Measurements from ENCODE around the gene SHTN1. TPM values are rescaled to one million over a fixed set of nuclear protein-coding genes. Genes with fewer than 3 reads are reported as not detected.

SHTN1 gene
- total and polyA plus RNA-seq, 2 donors (not counting 1 experiment from before 2014, with no cell fraction given): 0.06 to 0.34 TPM

GRCh38 chr10:117053482-117053881, 48.5 kb upstream of the SHTN1 start:
- no peak overlapping the region for H3K4me2 ChIP-seq (replicated peaks; ENCODE audit: low read depth, low read length, poor library complexity, severe bottlenecking)
- intact Hi-C loops (cut with micrococcal nuclease): no loop called here
- no peak overlapping the region for H3K4me3 Mint-ChIP-seq
- H3K4me1 Mint-ChIP-seq: no peaks in the 10 kb centered on the region
- DNase-seq: no peak
- H2AFZ ChIP-seq (ENCODE audit: insufficient read depth, low read depth, low read length, poor library complexity, severe bottlenecking): no peak overlapping the region
- no peak overlapping the region for H3K9ac ChIP-seq (ENCODE audit: low read length)
- no CpG with 5 or more reads among the region's 1 CpG for WGBS (ENCODE audit: insufficient coverage)
- H3K9me3 ChIP-seq (ENCODE audit: control extremely low read depth in 1 of 3, control insufficient read depth in 2 of 3, insufficient read depth in 1 of 3, low read length in 2 of 3): no peaks in the 10 kb centered on the region
- H3K4me1 ChIP-seq (ENCODE audit: control insufficient read depth in 2 of 2, insufficient read depth in 2 of 2, low read length in 2 of 2): no peaks in the 10 kb centered on the region
- no peaks in the 10 kb centered on the region for H3K79me2 ChIP-seq (ENCODE audit: control insufficient read depth, insufficient read depth, low read length)
- H3K27me3 Mint-ChIP-seq: peaks cover 3% of the 10 kb centered on the region
- H3K4me3 ChIP-seq (ENCODE audit: control extremely low read depth in 1 of 5, extremely low read depth in 1 of 5, insufficient read depth in 1 of 5, low read depth in 2 of 5, low read length in 4 of 5): no peak overlapping the region
- TF ChIP-seq EZH2 (IDR thresholded peaks at IDR 0.05; ENCODE audit: borderline replicate concordance, insufficient read depth, low read depth, low read length, poor library complexity, severe bottlenecking): no peak
- TF ChIP-seq, protein P1, sequence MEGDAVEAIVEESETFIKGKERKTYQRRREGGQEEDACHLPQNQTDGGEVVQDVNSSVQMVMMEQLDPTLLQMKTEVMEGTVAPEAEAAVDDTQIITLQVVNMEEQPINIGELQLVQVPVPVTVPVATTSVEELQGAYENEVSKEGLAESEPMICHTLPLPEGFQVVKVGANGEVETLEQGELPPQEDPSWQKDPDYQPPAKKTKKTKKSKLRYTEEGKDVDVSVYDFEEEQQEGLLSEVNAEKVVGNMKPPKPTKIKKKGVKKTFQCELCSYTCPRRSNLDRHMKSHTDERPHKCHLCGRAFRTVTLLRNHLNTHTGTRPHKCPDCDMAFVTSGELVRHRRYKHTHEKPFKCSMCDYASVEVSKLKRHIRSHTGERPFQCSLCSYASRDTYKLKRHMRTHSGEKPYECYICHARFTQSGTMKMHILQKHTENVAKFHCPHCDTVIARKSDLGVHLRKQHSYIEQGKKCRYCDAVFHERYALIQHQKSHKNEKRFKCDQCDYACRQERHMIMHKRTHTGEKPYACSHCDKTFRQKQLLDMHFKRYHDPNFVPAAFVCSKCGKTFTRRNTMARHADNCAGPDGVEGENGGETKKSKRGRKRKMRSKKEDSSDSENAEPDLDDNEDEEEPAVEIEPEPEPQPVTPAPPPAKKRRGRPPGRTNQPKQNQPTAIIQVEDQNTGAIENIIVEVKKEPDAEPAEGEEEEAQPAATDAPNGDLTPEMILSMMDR (IDR thresholded peaks at IDR 0.05): no peak
- no peak overlapping the region for H3K27ac Mint-ChIP-seq
- H3K36me3 ChIP-seq (replicated peaks in 1 of 2; ENCODE audit: control extremely low read depth in 1 of 2, control insufficient read depth in 1 of 2, extremely low read depth in 1 of 2, insufficient read depth in 2 of 2, low read length in 1 of 2): no peaks in the 10 kb centered on the region
- no peaks in the 10 kb centered on the region for H4K20me1 ChIP-seq (ENCODE audit: control insufficient read depth, insufficient read depth, low read length, poor library complexity, severe bottlenecking)
- peaks cover 3% of the 10 kb centered on the region for H3K9me3 Mint-ChIP-seq (ENCODE audit: insufficient read depth)
- ChIA-PET POLR2A (no interaction called here), CTCF (no interaction called here)
- H3K27ac ChIP-seq (ENCODE audit: low read length in 2 of 2): no peak overlapping the region
- no peaks in the 10 kb centered on the region for H3K27me3 ChIP-seq (replicated peaks in 1 of 4; ENCODE audit: control extremely low read depth in 1 of 4, control insufficient read depth in 3 of 4, insufficient read depth in 4 of 4, low read length in 3 of 4)
- ATAC-seq (ENCODE audit: low read depth): no peak

DNA sequence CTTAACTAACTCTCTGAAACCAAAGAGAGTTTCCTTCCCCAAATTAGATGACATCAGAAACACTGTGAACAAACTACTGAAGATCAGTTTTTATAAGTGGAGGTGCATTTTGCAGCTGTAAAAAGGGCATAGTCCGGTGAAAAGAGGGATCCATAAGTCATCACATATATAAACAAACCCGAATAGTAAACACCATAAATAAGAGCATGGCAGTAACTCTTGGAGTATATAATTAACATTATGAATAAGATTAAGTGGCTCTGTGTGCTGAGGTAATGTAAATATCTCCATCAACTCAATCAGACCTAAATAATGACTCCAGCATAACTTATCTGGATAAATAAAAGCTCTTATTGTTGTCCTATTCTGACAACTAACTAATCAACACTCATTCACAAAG, 43.0 kb upstream of the SHTN1 start:
- WGBS (ENCODE audit: insufficient coverage): no CpG with 5 or more reads among the region's 2 CpGs
- peaks cover 3% of the 10 kb centered on the region for H3K27me3 Mint-ChIP-seq
- H3K4me3 Mint-ChIP-seq: no peak overlapping the region
- Histone ChIP-seq H4K20me1 (ENCODE audit: control insufficient read depth, insufficient read depth, low read length, poor library complexity, severe bottlenecking) (no peaks in the 10 kb centered on the region), H3K4me2 (replicated peaks; ENCODE audit: low read depth, low read length, poor library complexity, severe bottlenecking) (no peak overlapping the region), H3K9ac (ENCODE audit: low read length) (no peak overlapping the region), H3K27ac (ENCODE audit: low read length in 2 of 2) (no peak overlapping the region), H3K4me1 (ENCODE audit: control insufficient read depth in 2 of 2, insufficient read depth in 2 of 2, low read length in 2 of 2) (no peaks in the 10 kb centered on the region), H3K79me2 (ENCODE audit: control insufficient read depth, insufficient read depth, low read length) (no peaks in the 10 kb centered on the region), H2AFZ (ENCODE audit: insufficient read depth, low read depth, low read length, poor library complexity, severe bottlenecking) (no peak overlapping the region), H3K27me3 (replicated peaks in 1 of 4; ENCODE audit: control extremely low read depth in 1 of 4, control insufficient read depth in 3 of 4, insufficient read depth in 4 of 4, low read length in 3 of 4) (no peaks in the 10 kb centered on the region), H3K4me3 (ENCODE audit: control extremely low read depth in 1 of 5, extremely low read depth in 1 of 5, insufficient read depth in 1 of 5, low read depth in 2 of 5, low read length in 4 of 5) (no peak overlapping the region), H3K9me3 (ENCODE audit: control extremely low read depth in 1 of 3, control insufficient read depth in 2 of 3, insufficient read depth in 1 of 3, low read length in 2 of 3) (peaks cover 0 to 6% (median 2%) of the 10 kb centered on the region in 3 donors), H3K36me3 (replicated peaks in 1 of 2; ENCODE audit: control extremely low read depth in 1 of 2, control insufficient read depth in 1 of 2, extremely low read depth in 1 of 2, insufficient read depth in 2 of 2, low read length in 1 of 2) (no peaks in the 10 kb centered on the region)
- no peak overlapping the region for H3K27ac Mint-ChIP-seq
- intact Hi-C loops (cut with micrococcal nuclease): no loop called here
- ATAC-seq (ENCODE audit: low read depth) (no peak), DNase-seq (no peak)
- ChIA-PET POLR2A (no interaction called here), CTCF (interaction anchor here (0.6 kb wide), 1 partner anchor 233 kb away, joined by 3 read pairs; no protein-coding TSS in a partner anchor)
- TF ChIP-seq, protein P1 (IDR thresholded peaks at IDR 0.05): no peak
- TF ChIP-seq EZH2 (IDR thresholded peaks at IDR 0.05; ENCODE audit: borderline replicate concordance, insufficient read depth, low read depth, low read length, poor library complexity, severe bottlenecking): no peak
- no peaks in the 10 kb centered on the region for H3K4me1 Mint-ChIP-seq
- peaks cover 16% of the 10 kb centered on the region for H3K9me3 Mint-ChIP-seq (ENCODE audit: insufficient read depth)

Measured in B cell (primary cell).